Measurements from ENCODE around the gene P2RY8. TPM values are rescaled to one million over a fixed set of nuclear protein-coding genes. Genes with fewer than 3 reads are reported as not detected.

P2RY8 gene
- total RNA-seq (100 to 1,000 TPM; 139 TPM), total RNA-seq (18.4 to 599 (median 230) reads per million in 172 experiments)
- polyA plus RNA-seq (2013, experiment 1 of 2) = 144 TPM
- polyA plus RNA-seq (2013, experiment 2 of 2) = 124 TPM

GRCh38 chrX:1537031-1537715 lies at the start of gene P2RY8:
Gene P2RY8, minus strand, starts transcription at chrX:1537185. Its CDS starts 70,627 bp downstream, at chrX:1466558.
- Mint-ChIP-seq H3K27me3 (no peaks in the 10 kb centered on the region), H3K27ac (peak within 1 kb of the TSS; percentile 98), H3K4me1 (ENCODE audit: low read depth) (peaks cover 26% of the 10 kb centered on the region), H3K4me3 (peak within 1 kb of the TSS; percentile 98), H3K9me3 (no peaks in the 10 kb centered on the region), H3K36me3 (ENCODE audit: low read depth) (peaks cover 36% of the 10 kb centered on the region)
- POLR2A ChIA-PET = no interaction called here
- peaks cover 32% of the 10 kb centered on the region for H3K4me1 ChIP-seq (ENCODE audit: insufficient read depth, low read length)
- peak within 1 kb of the TSS; percentile 82 to 88 for H3K27ac ChIP-seq (ENCODE audit: low read depth in 1 of 2, low read length in 2 of 2)
- CTCF ChIA-PET = no interaction called here
- peak; percentile 77 for ATAC-seq (ENCODE audit: poor library complexity)
- TF ChIP-seq CTCF (IDR thresholded peaks at IDR 0.05) = peak; percentile 19
- H3K27me3 ChIP-seq (ENCODE audit: control insufficient read depth in 1 of 2, insufficient read depth in 2 of 2, low read length in 2 of 2) = no peaks in the 10 kb centered on the region
- intact Hi-C loops (cut with DNase I, micrococcal nuclease) = loop anchor here (2.0 to 10.0 kb wide), 9 partner anchors 14 to 1158 kb away; partner anchors contain the start of genes AKAP17A (in 1 of the 2), CD99 (in 1 of the 2) and SLC25A6 (in 1 of the 2)
- peak within 1 kb of the TSS; percentile 97 for H3K4me3 ChIP-seq (ENCODE audit: low read length)
- H3K9me3 ChIP-seq (ENCODE audit: control insufficient read depth in 1 of 2, insufficient read depth in 1 of 2, low read length in 2 of 2) = no peaks in the 10 kb centered on the region
- peaks cover 8% of the 10 kb centered on the region for H3K36me3 ChIP-seq (ENCODE audit: insufficient read depth, low read length)
- DNase-seq = peak; percentile 66 to 89 (median 76)

- ChIA-PET POLR2A (no interaction called here), CTCF (no interaction called here)
- Mint-ChIP-seq H3K4me3 (no peak overlapping the region), H3K27ac (no peak overlapping the region), H3K9me3 (no peaks in the 10 kb centered on the region), H3K27me3 (no peaks in the 10 kb centered on the region), H3K4me1 (ENCODE audit: low read depth) (peaks cover 29% of the 10 kb centered on the region), H3K36me3 (ENCODE audit: low read depth) (no peaks in the 10 kb centered on the region)
- Histone ChIP-seq H3K9me3 (ENCODE audit: control insufficient read depth in 1 of 2, insufficient read depth in 1 of 2, low read length in 2 of 2) (no peaks in the 10 kb centered on the region), H3K27me3 (ENCODE audit: control insufficient read depth in 1 of 2, insufficient read depth in 2 of 2, low read length in 2 of 2) (no peaks in the 10 kb centered on the region), H3K4me1 (ENCODE audit: insufficient read depth, low read length) (peaks cover 24% of the 10 kb centered on the region), H3K36me3 (ENCODE audit: insufficient read depth, low read length) (no peaks in the 10 kb centered on the region), H3K27ac (ENCODE audit: low read depth in 1 of 2, low read length in 2 of 2) (no peak overlapping the region), H3K4me3 (ENCODE audit: low read length) (no peak overlapping the region)
- TF ChIP-seq CTCF (IDR thresholded peaks at IDR 0.05) = no peak
- no peak for ATAC-seq (ENCODE audit: poor library complexity)
- intact Hi-C loops (cut with DNase I, micrococcal nuclease) = no loop called here
- no peak for DNase-seq
These were observed 47.4 kb upstream of the P2RY8 start for GRCh38 chrX:1584237-1585011.

- Histone ChIP-seq H3K9me3 (ENCODE audit: control insufficient read depth in 1 of 2, insufficient read depth in 1 of 2, low read length in 2 of 2) (no peaks in the 10 kb centered on the region), H3K4me1 (ENCODE audit: insufficient read depth, low read length) (peaks cover 39% of the 10 kb centered on the region), H3K36me3 (ENCODE audit: insufficient read depth, low read length) (no peaks in the 10 kb centered on the region), H3K27me3 (ENCODE audit: control insufficient read depth in 1 of 2, insufficient read depth in 2 of 2, low read length in 2 of 2) (no peaks in the 10 kb centered on the region), H3K4me3 (ENCODE audit: low read length) (no peak overlapping the region), H3K27ac (ENCODE audit: low read depth in 1 of 2, low read length in 2 of 2) (no peak overlapping the region)
- Mint-ChIP-seq H3K4me3 (peak overlapping the region; percentile 21), H3K27me3 (no peaks in the 10 kb centered on the region), H3K9me3 (no peaks in the 10 kb centered on the region), H3K27ac (peak overlapping the region; percentile 78), H3K4me1 (ENCODE audit: low read depth) (peaks cover 26% of the 10 kb centered on the region), H3K36me3 (ENCODE audit: low read depth) (no peaks in the 10 kb centered on the region)
- POLR2A ChIA-PET = no interaction called here
- CTCF ChIA-PET = no interaction called here
- intact Hi-C loops (cut with DNase I, micrococcal nuclease) = loop anchor here in 1 of 2 experiments (2.0 kb wide), 1 partner anchor 48 kb away; no protein-coding TSS in a partner anchor
- peak; percentile 64 for ATAC-seq (ENCODE audit: poor library complexity)
- DNase-seq = peak in 12 of 14 experiments; percentile 17 to 91 (median 46)
- no peak for TF ChIP-seq CTCF (IDR thresholded peaks at IDR 0.05)
These were observed 45.9 kb upstream of the P2RY8 start for GRCh38 chrX:1582686-1583437.
